A549 (cell line): Measurements from ENCODE around the gene ANGPT4. TPM values are rescaled to one million over a fixed set of nuclear protein-coding genes. Genes with fewer than 3 reads are reported as not detected.
A peak's percentile ranks its signal among the peaks of the same experiment; 100 is the strongest.

Source experiments
- ATAC-seq, 2 experiments: fragments of 200-7000 bp in 1 of 2; fragments of >200 bp in 1 of 2; cut with Nextera tagmentation in 1 of 2; cut with Tn5 transposase in 1 of 2; 3 replicates each; pipeline versions ENCODE4 v1.8.0 to v1.9.1; 2018 to 2020; ENCODE audit warnings: mild to moderate bottlenecking in 1 of 2, moderate library complexity in 1 of 2
- CTCF ChIA-PET: fragments of 300-600 bp; sonication (Branson Sonifier 250); formaldehyde crosslinking; extraction: SDS; loops from one replicate; lab custom pipeline; 2021; ENCODE audit warnings: antibody characterized with exemption, inconsistent platforms; lab: Yijun Ruan, JAX
- POLR2A ChIA-PET: fragments of 350-600 bp; formaldehyde crosslinking; extraction: SDS; loops from one replicate; lab custom pipeline; 2021; ENCODE audit warnings: antibody characterized with exemption, inconsistent platforms; lab: Yijun Ruan, JAX
- DNase-seq, 2 experiments: peaks; one replicate each; pipeline versions ENCODE4 v3.0.0 to v3.0.0-alpha.2; 2011 to 2016; ENCODE audit warnings: low read depth in 1 of 2, low spot score in 1 of 2
- FAIRE-seq: peaks from 2 replicates; lab custom pipeline; 2011; peaks lifted over from hg19 to GRCh38; lab: Jason Lieb, UNC
- H3K27ac ChIP-seq, 2 experiments: fragments of >200 bp; sonication (Bioruptor Twin); formaldehyde crosslinking; 3 replicates each; pipeline ENCODE4 v1.5.1; 2016 to 2017
- H3K4me1 ChIP-seq: fragments of >200 bp; sonication (Bioruptor Twin); formaldehyde crosslinking; 3 replicates; pipeline ENCODE4 v1.6.1; 2016
- H3K4me2 ChIP-seq: fragments of >200 bp; sonication (Bioruptor Twin); formaldehyde crosslinking; 3 replicates; pipeline ENCODE4 v1.6.1; 2016
- H3K4me3 ChIP-seq: fragments of >200 bp; sonication (Bioruptor Twin); formaldehyde crosslinking; 3 replicates; pipeline ENCODE4 v1.5.1; 2016
- H3K9me3 ChIP-seq: fragments of >200 bp; sonication (Bioruptor Twin); formaldehyde crosslinking; 3 replicates; pipeline ENCODE4 v1.6.1; 2016
- CEBPB ChIP-seq, 2 experiments: fragments of >200 bp in 1 of 2; sonication (Bioruptor Twin) in 1 of 2; formaldehyde crosslinking in 1 of 2; IDR thresholded peaks; 2 replicates each; pipeline ENCODE4 v1.6.1; 2012 to 2016
- EHF ChIP-seq: fragments of 250-450 bp; sonication (Bioruptor Pico); IDR thresholded peaks from 2 replicates; pipeline ENCODE4 v1.5.0; 2020; ENCODE audit warnings: mild to moderate bottlenecking
- EHMT2 ChIP-seq: fragments of 200-600 bp; sonication (generic); IDR thresholded peaks from 2 replicates; pipeline ENCODE4 v1.6.1; 2016; ENCODE audit warnings: antibody characterized with exemption, low read depth, mild to moderate bottlenecking, moderate library complexity
- FOSL2 ChIP-seq, 2 experiments: fragments of 450-650 bp in 1 of 2; fragments of >200 bp in 1 of 2; sonication (Bioruptor Twin) in 1 of 2; formaldehyde crosslinking; IDR thresholded peaks; 2 replicates each; pipeline versions ENCODE4 v1.5.0 to v1.6.1; 2016 to 2020; ENCODE audit warnings: mild to moderate bottlenecking in 1 of 2, moderate library complexity in 1 of 2
- HDAC2 ChIP-seq: fragments of 200-600 bp; sonication (generic); IDR thresholded peaks from 2 replicates; pipeline ENCODE4 v1.6.1; 2016
- HOXB13 ChIP-seq: fragments of 250-450 bp; sonication (Bioruptor Pico); IDR thresholded peaks from 2 replicates; pipeline ENCODE4 v1.5.0; 2020; ENCODE audit warnings: low read depth, mild to moderate bottlenecking, moderate library complexity
- JUN ChIP-seq, 2 experiments: fragments of >200 bp; sonication (Bioruptor Twin); formaldehyde crosslinking; IDR thresholded peaks; 2 replicates in 1 of 2; 3 replicates in 1 of 2; pipeline ENCODE4 v1.6.1; 2016 to 2017
- KDM1A ChIP-seq: fragments of 200-600 bp; sonication (generic); IDR thresholded peaks from 2 replicates; pipeline ENCODE4 v1.6.1; 2016; ENCODE audit warnings: low read depth, mild to moderate bottlenecking
- MAX ChIP-seq: IDR thresholded peaks from 2 replicates; pipeline ENCODE4 v1.6.1; 2012
- MAZ ChIP-seq: fragments of 150-350 bp; IDR thresholded peaks from 2 replicates; pipeline ENCODE4 v1.6.1; 2014; ENCODE audit warnings: antibody characterized with exemption, low read depth, low read length, borderline replicate concordance
- NR3C1 ChIP-seq: fragments of >200 bp; sonication (Bioruptor Twin); formaldehyde crosslinking; IDR thresholded peaks from 3 replicates; pipeline ENCODE4 v1.6.1; 2017
- REST ChIP-seq: fragments of 200-600 bp; sonication (generic); IDR thresholded peaks from 2 replicates; pipeline ENCODE4 v1.6.1; 2016; ENCODE audit warnings: antibody characterized with exemption, mild to moderate bottlenecking, moderate library complexity
- RFX5 ChIP-seq: fragments of 450-650 bp; IDR thresholded peaks from 2 replicates; pipeline ENCODE4 v1.7.1; 2014; ENCODE audit warnings: antibody characterized with exemption, mild to moderate bottlenecking, moderate library complexity
- RNF2 ChIP-seq: fragments of 200-600 bp; sonication (generic); IDR thresholded peaks from 2 replicates; pipeline ENCODE4 v1.6.1; 2016; ENCODE audit warnings: low read depth, mild to moderate bottlenecking, antibody characterized with exemption, moderate library complexity, borderline replicate concordance
- USF2 ChIP-seq: fragments of 450-650 bp; IDR thresholded peaks from 2 replicates; pipeline ENCODE4 v1.6.1; 2014; ENCODE audit warnings: antibody characterized with exemption
- ZSCAN20 ChIP-seq: fragments of 250-450 bp; sonication (Bioruptor Pico); IDR thresholded peaks from 2 replicates; pipeline ENCODE4 v1.8.0; 2022; ENCODE audit warnings: mild to moderate bottlenecking, moderate library complexity
- WGBS: methylation state at CpG from one replicate; pipeline ENCODE4 v1.1.6; 2017; ENCODE audit errors: missing lambda C conversion rate; 5-methylcytosine and 5-hydroxymethylcytosine counted together
- polyA plus RNA-seq, 4 experiments: library from polyadenylated mRNA; depleted of rRNA in 3 of 4; stranded (reverse); fragments of >200 nt; fragmentation: RNase III in 1 of 4; extraction: RNeasy Plus Mini Kit Qiagen cat#74134 plus additional on column Dnase treatment in 1 of 4; gene quantifications; 2 replicates in 3 of 4; 3 replicates in 1 of 4; pipeline ENCODE4 v1.2.3, GENCODE V29; 2011 to 2017

ANGPT4 gene
- polyA plus RNA-seq, 2 of the 4 experiments (the other 2 are of a cell fraction) = 0.04 TPM; not detected in 1

- Histone ChIP-seq H3K4me2 (peak overlapping the region; percentile 55), H3K4me3 (no peak overlapping the region)
Observed at GRCh38 chr20:881051-881782, 34.9 kb downstream of the ANGPT4 start.

GRCh38 chr20:879626-880025, 36.5 kb downstream of the ANGPT4 start:
- CTCF ChIA-PET = interaction anchor here (1.3 to 2.6 kb wide), 3 partner anchors 61 to 333 kb away, joined by 3 to 10 read pairs (median 5); no protein-coding TSS in a partner anchor
- no peak for ATAC-seq

More at GRCh38 chr20:881051-881782, 34.9 kb downstream of the ANGPT4 start:
- CTCF ChIA-PET = interaction anchor here (0.7 to 1.4 kb wide), 2 partner anchors 13 to 48 kb away, joined by 3 to 4 read pairs; partner anchors contain the start of gene FAM110A
- POLR2A ChIA-PET = no interaction called here
- DNase-seq (peak; percentile 59 to 63), FAIRE-seq (peak; percentile 79), ATAC-seq (peak; percentile 71 to 83; a peak in 5 of 6 replicates)
- WGBS = 48% methylated on average over 10 of the region's 10 CpGs
- peak overlapping the region; percentile 60 to 87 for H3K27ac ChIP-seq
- peaks cover 16% of the 10 kb centered on the region for H3K4me1 ChIP-seq
- TF ChIP-seq MAX = 0 out of 2 replicates have a peak, but pooled peaks have one; percentile 43
- TF ChIP-seq RNF2 = no peak
- TF ChIP-seq NR3C1 = no peak
- no peak for TF ChIP-seq EHF
- peak; percentile 36 to 77; a peak in 3 of 4 replicates for TF ChIP-seq CEBPB (IDR thresholded peaks at IDR 0.05)
- no peak for TF ChIP-seq FOSL2 (IDR thresholded peaks at IDR 0.05)
- peak; percentile 53 for TF ChIP-seq FOSL2 (CRISPR knock-in tag; IDR thresholded peaks at IDR 0.05)
- no peak for TF ChIP-seq RFX5
- no peak for TF ChIP-seq MAZ
- no peaks in the 10 kb centered on the region for H3K9me3 ChIP-seq

GRCh38 chr20:878511-879307, 37.4 kb downstream of the ANGPT4 start:
- ChIA-PET CTCF (interaction anchor here (0.9 to 2.6 kb wide), 5 partner anchors 16 to 334 kb away, joined by 3 to 10 read pairs (median 3); no protein-coding TSS in a partner anchor), POLR2A (interaction anchor here (0.6 kb wide), 1 partner anchor 52 kb away, joined by 5 read pairs; no protein-coding TSS in a partner anchor)
- 63% methylated on average over 9 of the region's 9 CpGs for WGBS
- Histone ChIP-seq H3K4me3 (no peak overlapping the region), H3K4me1 (peaks cover 16% of the 10 kb centered on the region), H3K9me3 (no peaks in the 10 kb centered on the region), H3K4me2 (no peak overlapping the region), H3K27ac (no peak overlapping the region)
- TF ChIP-seq EHMT2 (peak; percentile 72; the same call in 1 of the 2 replicates), USF2 (peak; percentile 38; the same call in 1 of the 2 replicates), HDAC2 (no peak), REST (peak; percentile 97)
- ATAC-seq = no peak
- DNase-seq = peak in 1 of 2 experiments; percentile 35
- FAIRE-seq = no peak

More at GRCh38 chr20:879626-880025, 36.5 kb downstream of the ANGPT4 start:
- DNase-seq (no peak), FAIRE-seq (no peak)
- Histone ChIP-seq H3K4me3 (no peak overlapping the region), H3K4me1 (peaks cover 16% of the 10 kb centered on the region), H3K9me3 (no peaks in the 10 kb centered on the region), H3K4me2 (no peak overlapping the region), H3K27ac (no peak overlapping the region)
- POLR2A ChIA-PET = no interaction called here
- no peak for TF ChIP-seq HOXB13 (CRISPR knock-in tag)
- no peak for TF ChIP-seq KDM1A
- TF ChIP-seq ZSCAN20 (CRISPR knock-in tag) = no peak
- no peak for TF ChIP-seq JUN (IDR thresholded peaks at IDR 0.05)
- no peak for TF ChIP-seq RNF2
- WGBS = 56% methylated on average over 4 of the region's 4 CpGs
